Measurements from ENCODE around the gene MEIOSIN. TPM values are rescaled to one million over a fixed set of nuclear protein-coding genes. Genes with fewer than 3 reads are reported as not detected.

Gene MEIOSIN
- polyA plus RNA-seq, 1 donor from 2014 or later: not detected

DNA sequence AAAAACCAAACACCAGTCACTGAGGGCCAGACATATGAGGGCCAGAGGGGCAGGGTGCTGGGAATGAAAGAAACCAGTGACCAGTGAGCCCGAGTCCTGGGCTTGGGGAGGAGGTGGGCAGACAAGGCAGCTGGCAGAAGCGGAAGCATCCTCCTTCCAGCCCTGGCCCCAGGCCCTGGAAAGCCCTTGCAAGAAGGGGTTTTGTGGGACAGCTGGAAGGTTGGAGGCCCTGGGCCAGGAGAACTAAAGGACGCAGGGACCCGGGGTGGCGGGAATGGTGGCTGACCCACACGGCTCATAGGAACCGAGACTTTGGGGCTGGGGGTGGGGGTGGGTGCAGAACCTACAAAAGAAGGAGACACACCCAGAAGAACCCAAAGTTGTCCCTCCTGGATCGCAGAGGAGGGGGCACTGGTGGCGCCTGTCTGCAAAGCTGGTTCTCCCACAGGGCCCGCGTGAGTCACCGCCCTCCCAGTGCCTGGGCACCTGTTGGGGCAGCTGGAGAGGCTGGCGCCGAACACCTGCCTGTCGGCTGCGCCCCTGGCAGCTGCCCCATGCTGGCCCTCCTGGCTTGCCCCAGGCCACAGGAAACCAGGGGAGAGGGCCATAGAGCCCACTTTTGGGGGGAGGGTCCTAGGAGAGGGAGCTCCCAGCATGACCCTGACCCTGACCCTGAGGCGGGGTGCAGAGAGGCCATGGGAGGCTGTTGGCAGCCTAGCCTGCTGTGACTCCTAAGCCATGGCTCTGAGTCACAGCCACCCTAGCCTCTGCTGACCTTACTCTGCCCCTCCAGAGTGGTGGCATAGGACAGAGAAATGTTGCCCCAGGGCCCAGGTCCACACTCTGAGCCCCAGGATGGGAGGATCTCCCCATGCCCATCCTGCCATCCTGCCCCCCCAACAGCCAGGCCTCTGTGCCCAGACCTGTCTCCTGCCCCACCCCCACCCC is 48.2 kb downstream of the MEIOSIN start:
- H3K79me2 ChIP-seq (replicated peaks; ENCODE audit: insufficient read depth, low read length): no peaks in the 10 kb centered on the region
- no peaks in the 10 kb centered on the region for H3F3A ChIP-seq (ENCODE audit: insufficient read depth, low read length, poor library complexity, severe bottlenecking)
- H3K9me3 ChIP-seq (ENCODE audit: low read length): no peaks in the 10 kb centered on the region
- H3K36me3 ChIP-seq (ENCODE audit: insufficient read depth, low read length): no peaks in the 10 kb centered on the region
- H2AFZ ChIP-seq (ENCODE audit: low read depth, low read length): no peak overlapping the region
- H3K4me3 ChIP-seq (ENCODE audit: low read length): no peak overlapping the region
- H4K20me1 ChIP-seq (ENCODE audit: insufficient read depth): no peaks in the 10 kb centered on the region
- H3K4me2 ChIP-seq (ENCODE audit: low read length): no peak overlapping the region
- TF ChIP-seq, protein P1, sequence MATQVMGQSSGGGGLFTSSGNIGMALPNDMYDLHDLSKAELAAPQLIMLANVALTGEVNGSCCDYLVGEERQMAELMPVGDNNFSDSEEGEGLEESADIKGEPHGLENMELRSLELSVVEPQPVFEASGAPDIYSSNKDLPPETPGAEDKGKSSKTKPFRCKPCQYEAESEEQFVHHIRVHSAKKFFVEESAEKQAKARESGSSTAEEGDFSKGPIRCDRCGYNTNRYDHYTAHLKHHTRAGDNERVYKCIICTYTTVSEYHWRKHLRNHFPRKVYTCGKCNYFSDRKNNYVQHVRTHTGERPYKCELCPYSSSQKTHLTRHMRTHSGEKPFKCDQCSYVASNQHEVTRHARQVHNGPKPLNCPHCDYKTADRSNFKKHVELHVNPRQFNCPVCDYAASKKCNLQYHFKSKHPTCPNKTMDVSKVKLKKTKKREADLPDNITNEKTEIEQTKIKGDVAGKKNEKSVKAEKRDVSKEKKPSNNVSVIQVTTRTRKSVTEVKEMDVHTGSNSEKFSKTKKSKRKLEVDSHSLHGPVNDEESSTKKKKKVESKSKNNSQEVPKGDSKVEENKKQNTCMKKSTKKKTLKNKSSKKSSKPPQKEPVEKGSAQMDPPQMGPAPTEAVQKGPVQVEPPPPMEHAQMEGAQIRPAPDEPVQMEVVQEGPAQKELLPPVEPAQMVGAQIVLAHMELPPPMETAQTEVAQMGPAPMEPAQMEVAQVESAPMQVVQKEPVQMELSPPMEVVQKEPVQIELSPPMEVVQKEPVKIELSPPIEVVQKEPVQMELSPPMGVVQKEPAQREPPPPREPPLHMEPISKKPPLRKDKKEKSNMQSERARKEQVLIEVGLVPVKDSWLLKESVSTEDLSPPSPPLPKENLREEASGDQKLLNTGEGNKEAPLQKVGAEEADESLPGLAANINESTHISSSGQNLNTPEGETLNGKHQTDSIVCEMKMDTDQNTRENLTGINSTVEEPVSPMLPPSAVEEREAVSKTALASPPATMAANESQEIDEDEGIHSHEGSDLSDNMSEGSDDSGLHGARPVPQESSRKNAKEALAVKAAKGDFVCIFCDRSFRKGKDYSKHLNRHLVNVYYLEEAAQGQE (IDR thresholded peaks at IDR 0.05; ENCODE audit: borderline replicate concordance): no peak
- no peak for TF ChIP-seq RAD21 (conservative IDR thresholded peaks at IDR 0.05)
- no peak for TF ChIP-seq SMC3 (conservative IDR thresholded peaks at IDR 0.05; ENCODE audit: poor library complexity)
- TF ChIP-seq, protein P2, sequence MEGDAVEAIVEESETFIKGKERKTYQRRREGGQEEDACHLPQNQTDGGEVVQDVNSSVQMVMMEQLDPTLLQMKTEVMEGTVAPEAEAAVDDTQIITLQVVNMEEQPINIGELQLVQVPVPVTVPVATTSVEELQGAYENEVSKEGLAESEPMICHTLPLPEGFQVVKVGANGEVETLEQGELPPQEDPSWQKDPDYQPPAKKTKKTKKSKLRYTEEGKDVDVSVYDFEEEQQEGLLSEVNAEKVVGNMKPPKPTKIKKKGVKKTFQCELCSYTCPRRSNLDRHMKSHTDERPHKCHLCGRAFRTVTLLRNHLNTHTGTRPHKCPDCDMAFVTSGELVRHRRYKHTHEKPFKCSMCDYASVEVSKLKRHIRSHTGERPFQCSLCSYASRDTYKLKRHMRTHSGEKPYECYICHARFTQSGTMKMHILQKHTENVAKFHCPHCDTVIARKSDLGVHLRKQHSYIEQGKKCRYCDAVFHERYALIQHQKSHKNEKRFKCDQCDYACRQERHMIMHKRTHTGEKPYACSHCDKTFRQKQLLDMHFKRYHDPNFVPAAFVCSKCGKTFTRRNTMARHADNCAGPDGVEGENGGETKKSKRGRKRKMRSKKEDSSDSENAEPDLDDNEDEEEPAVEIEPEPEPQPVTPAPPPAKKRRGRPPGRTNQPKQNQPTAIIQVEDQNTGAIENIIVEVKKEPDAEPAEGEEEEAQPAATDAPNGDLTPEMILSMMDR (IDR thresholded peaks at IDR 0.05; ENCODE audit: poor library complexity, severe bottlenecking): no peak
- TF ChIP-seq EZH2 (IDR thresholded peaks at IDR 0.05; ENCODE audit: borderline replicate concordance, insufficient read depth, low read length, poor library complexity, severe bottlenecking): no peak
- no peak for TF ChIP-seq TAF1 (IDR thresholded peaks at IDR 0.05; ENCODE audit: low read depth)
- TF ChIP-seq MXI1 (conservative IDR thresholded peaks at IDR 0.05; ENCODE audit: poor library complexity, severe bottlenecking): no peak
- TF ChIP-seq EP300 (conservative IDR thresholded peaks at IDR 0.05; ENCODE audit: poor library complexity, severe bottlenecking): no peak
- no peak for TF ChIP-seq POLR2AphosphoS5 (IDR thresholded peaks at IDR 0.05)
- H3K27me3 ChIP-seq (ENCODE audit: insufficient read depth, low read depth, low read length): no peaks in the 10 kb centered on the region
- no peak overlapping the region for H3K9ac ChIP-seq (ENCODE audit: low read length)
- H3K9me2 ChIP-seq (ENCODE audit: insufficient read depth, low read length): no peaks in the 10 kb centered on the region
- H3K27ac ChIP-seq (ENCODE audit: low read length): no peak overlapping the region

DNA sequence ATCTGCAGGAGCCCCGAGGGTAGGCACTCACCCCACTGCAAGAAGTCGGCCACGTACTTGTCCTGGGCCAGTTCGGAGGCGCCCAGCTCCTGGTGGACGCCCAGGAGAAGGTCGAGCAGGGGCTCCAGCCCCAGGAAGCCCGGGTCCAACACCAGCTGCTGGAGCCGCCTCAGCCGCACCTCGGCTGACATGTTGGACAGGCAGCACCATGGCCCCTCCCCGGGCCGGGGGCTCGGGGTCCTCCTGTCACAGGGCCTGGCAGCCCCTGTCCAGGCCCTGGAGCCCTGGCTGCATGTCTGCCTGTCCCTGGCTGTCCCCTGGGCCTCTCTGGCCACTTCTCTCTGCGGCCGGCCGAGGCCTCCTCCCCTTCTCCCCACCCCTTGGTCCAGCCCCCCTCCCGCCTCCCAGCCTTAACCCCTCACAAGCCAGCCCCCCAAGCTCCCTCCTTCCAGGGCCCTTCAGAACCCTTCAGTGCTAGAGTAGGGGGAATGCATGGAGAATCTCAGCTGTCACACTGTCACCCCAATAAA is 49.0 kb downstream of the MEIOSIN start, which contains the start of gene DMPK:
DMPK (minus strand) TSS at position 329 of the 530 bp plus-strand sequence; CDS start at position 191, 138 bp downstream.
- H4K20me1 ChIP-seq (ENCODE audit: insufficient read depth): no peaks in the 10 kb centered on the region
- H2AFZ ChIP-seq (ENCODE audit: low read depth, low read length): no peak within 1 kb of the TSS
- H3K36me3 ChIP-seq (ENCODE audit: insufficient read depth, low read length): no peaks in the 10 kb centered on the region
- H3K9me2 ChIP-seq (ENCODE audit: insufficient read depth, low read length): no peaks in the 10 kb centered on the region
- no peaks in the 10 kb centered on the region for H3F3A ChIP-seq (ENCODE audit: insufficient read depth, low read length, poor library complexity, severe bottlenecking)
- no peak within 1 kb of the TSS for H3K27ac ChIP-seq (ENCODE audit: low read length)
- no peak within 1 kb of the TSS for H3K4me2 ChIP-seq (ENCODE audit: low read length)
- H3K79me2 ChIP-seq (replicated peaks; ENCODE audit: insufficient read depth, low read length): no peaks in the 10 kb centered on the region
- TF ChIP-seq EP300 (conservative IDR thresholded peaks at IDR 0.05; ENCODE audit: poor library complexity, severe bottlenecking) (no peak), RAD21 (conservative IDR thresholded peaks at IDR 0.05) (no peak), EZH2 (IDR thresholded peaks at IDR 0.05; ENCODE audit: borderline replicate concordance, insufficient read depth, low read length, poor library complexity, severe bottlenecking) (no peak)
- TF ChIP-seq, protein P2 (IDR thresholded peaks at IDR 0.05; ENCODE audit: poor library complexity, severe bottlenecking): no peak
- H3K9me3 ChIP-seq (ENCODE audit: low read length): no peaks in the 10 kb centered on the region
- no peak within 1 kb of the TSS for H3K9ac ChIP-seq (ENCODE audit: low read length)
- no peaks in the 10 kb centered on the region for H3K27me3 ChIP-seq (ENCODE audit: insufficient read depth, low read depth, low read length)
- H3K4me3 ChIP-seq (ENCODE audit: low read length): no peak within 1 kb of the TSS
